Stimulated activated CD4-positive, alpha-beta T cell treated with anti-CD3 and anti-CD28 coated beads, TNF-alpha, amount 100 ng/mL, for 4 hours (primary cell): ENCODE measurements around the gene COL18A1.

ENCODE experiments used
- DNase-seq, 3 experiments: peaks; one replicate each; pipeline ENCODE4 v3.0.0-alpha.2; 2020; ENCODE audit warnings: low read depth in 3 of 3

COL18A1 gene

DNA sequence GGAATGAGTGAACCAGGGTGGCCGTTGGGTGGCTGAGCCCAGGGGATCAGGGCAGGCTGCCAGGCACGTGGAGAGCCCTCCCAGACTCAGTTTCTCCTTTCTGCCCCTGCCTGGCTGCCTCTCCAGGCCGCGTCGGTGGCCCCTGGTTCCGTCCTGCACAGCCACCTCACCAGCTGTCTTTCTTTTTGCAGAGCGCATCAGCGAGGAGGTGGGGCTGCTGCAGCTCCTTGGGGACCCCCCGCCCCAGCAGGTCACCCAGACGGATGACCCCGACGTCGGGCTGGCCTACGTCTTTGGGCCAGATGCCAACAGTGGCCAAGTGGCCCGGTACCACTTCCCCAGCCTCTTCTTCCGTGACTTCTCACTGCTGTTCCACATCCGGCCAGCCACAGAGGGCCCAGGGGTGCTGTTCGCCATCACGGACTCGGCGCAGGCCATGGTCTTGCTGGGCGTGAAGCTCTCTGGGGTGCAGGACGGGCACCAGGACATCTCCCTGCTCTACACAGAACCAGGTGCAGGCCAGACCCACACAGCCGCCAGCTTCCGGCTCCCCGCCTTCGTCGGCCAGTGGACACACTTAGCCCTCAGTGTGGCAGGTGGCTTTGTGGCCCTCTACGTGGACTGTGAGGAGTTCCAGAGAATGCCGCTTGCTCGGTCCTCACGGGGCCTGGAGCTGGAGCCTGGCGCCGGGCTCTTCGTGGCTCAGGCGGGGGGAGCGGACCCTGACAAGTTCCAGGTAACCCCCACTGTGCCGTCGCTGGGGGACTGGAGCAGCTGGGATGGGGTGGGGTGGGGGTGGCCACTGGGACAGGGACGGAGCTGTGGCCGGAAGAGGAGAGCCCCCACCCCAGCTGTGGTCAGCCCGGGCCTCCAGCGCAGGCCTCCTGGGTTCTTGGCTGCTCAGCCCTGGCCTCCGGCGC lies 63.3 kb downstream of the COL18A1 start:
- no peak for DNase-seq

DNA sequence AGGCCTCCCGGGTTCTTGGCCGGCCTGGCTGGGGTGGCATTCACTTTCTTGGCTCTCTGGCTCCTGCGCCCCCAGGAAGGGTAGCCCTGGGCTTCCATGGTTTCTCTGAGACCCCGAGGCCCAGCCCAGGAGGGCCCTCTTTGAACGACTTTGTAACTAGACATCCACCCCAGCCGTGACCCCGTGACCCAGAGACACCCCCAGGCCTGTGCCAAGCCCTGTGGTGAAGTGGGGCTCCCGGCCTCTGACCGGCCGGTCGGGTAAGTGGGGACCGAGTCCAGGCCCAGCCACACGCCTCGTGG lies 64.0 kb downstream of the COL18A1 start:
- no peak for DNase-seq

DNA sequence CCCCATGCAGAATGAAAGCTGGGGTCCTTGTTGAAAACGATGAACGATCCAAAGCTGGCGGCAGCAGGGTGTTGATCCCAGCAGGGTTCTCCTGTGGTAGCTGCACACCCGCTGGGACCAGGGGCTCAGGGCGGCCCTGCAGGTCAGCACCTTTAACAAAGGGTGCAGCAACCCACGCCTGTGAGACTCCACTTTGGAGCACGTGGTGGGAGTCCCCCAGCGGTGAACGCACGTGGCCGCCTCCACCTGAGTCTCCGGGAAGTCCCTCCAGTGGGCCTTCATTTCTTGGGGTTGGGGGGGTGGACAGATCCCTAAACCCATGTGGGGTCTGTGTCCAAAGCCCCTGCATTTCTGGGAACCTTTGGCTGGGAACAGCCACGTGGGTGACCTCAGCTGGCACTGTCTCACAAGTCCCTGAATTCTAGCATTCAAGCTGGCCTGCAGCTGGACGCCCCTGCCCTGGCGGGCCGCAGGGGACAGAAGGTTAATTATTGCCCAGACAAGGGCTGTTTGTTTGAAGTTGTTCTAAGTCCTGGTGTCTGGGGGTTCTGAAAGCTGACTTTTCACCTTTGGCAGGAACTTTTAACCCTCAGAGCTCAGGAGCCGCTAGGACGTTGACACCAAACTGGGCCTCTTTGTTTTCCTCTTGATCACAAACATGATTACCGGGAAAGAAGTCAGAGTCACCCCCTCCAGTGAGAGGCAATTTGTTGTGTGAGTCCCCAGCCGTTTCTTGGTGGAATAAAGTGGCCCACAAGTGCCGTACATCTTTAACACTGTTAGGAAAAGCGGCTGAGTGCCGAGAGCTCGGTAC lies 64.5 kb downstream of the COL18A1 start:
- DNase-seq = no peak

DNA sequence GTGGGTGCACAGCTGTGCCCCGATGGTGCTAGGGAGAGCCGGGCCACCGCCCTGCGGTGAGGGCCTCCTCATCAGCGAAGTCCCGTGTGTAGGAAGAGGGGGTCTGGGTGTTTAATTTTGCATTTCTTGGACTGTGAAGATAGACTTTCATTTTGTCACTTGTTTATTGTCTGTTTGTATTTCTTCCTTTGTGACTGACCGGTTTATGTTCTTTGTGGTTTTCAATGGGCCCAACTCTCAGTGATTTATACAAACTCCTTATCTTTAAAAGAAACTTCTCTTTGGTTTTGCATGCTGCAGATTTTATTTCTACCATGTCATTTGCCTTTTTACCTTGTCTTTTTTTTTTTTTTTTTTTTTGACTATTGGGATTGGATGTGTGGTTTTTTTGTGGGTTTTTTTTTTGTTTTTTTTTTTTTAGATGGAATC lies 65.1 kb downstream of the COL18A1 start:
- no peak for DNase-seq

DNA sequence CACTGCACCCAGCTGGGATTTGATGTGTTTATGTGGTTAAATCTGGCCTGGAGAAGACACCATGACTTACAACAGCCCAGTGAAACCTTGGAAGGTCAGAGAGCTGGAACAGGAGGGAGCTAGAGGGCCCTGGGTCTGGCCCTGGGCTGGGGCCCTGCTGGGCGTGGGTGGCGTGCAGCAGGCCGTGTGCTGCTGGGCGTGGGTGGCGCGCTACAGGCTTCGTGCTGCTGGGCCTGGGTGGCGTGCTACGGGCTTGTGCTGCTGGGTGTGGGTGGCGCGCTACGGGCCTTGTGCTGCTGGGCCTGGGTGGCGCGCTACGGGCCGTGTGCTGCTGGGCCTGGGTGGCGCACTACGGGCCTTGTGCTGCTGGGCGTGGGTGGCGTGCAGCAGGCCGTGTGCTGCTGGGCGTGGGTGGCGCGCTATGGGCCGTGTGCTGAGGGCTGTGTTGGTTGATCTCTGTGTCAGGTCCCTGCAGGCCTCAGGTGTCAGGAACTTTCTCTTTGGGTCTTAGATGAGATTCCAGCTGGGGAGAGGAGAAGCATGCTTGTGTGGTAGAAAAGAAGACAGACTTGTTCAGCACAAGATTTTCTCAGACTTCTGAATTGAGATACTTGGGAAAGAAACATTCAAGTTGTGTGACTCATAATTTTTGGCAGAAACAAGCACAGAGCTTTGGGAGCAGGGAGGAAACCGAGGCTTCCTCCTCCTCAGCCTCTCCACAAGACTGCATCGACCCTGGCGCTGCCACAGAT lies 66.0 kb downstream of the COL18A1 start:
- DNase-seq = peak in 2 of 3 experiments; percentile 44 to 50

DNA sequence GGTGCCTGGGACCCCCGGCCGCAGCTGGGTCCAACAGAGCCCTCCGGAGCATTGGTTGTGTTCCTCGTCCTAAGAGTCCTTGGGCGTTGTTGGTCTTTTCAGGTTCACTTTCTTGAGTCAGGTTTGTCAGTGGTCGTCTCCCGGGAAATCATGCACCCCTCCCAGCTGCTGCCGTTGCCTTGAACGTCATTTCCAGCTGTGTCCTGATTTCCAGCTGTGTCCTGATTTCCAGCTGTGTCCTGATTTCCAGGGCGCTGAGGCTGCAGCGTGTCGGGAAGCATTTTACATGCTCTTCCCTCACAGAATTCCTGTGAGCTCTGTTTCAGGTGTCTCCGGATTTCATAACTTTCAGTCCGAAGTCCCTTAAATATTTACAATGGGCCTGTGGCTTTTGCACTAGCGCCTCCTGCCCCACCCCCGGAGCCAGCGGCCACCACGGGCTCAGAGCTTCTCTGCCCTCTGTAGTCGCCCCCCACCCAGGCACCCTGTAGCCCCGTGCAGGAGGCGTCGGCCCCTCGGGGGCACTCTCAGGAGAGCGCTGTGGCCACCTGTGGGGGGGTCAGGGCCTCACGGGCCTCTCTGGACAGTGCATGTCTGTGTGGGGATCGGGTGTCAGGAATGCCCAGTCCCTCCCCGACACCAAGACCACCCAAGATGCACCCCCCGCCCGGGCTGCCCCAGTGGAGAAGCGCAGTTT lies 66.7 kb downstream of the COL18A1 start:
- DNase-seq = no peak

DNA sequence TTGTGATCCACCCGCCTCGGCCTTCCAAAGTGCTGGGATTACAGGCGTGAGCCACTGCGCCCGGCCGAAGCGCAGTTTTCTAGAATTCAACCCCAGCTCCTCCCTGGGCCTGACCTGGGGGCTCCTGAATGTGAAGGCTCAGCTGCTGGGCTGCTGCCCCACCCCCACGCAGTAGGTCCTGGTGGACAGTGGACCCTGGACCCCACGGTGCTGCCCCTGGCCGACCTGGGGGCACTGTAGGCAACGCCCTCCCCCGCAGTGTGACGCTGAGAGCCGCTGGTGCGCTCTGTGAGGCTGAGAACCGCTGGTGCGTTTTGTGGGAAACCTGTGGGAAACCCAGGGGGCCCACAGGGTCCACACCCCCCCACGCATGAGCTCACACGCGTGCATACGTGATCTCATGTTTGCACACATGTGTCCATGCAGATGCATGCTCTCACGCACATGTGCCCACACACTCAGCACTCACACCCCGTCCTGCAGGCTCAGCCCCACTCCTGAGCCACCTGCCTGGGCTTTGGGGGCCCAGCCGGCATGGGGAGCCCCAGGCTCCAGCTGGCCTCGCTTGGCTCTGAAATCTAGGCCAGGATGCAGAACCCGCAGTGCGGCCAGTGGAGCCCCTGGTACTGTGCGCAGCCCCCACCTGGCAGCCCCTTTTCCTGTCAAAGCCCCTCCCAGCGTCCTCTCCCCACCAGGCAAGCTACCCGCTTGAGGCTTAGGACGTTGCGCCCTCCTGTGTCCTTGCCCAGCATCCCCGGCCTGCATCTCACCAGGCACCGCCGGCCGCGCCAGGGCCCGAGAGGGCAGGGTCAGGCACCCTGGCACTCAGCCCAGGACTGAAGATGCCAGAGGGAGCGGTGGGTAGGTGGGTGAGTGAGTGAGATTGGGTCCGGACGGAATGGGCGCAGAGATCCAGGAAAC lies 67.7 kb downstream of the COL18A1 start:
- no peak for DNase-seq

DNA sequence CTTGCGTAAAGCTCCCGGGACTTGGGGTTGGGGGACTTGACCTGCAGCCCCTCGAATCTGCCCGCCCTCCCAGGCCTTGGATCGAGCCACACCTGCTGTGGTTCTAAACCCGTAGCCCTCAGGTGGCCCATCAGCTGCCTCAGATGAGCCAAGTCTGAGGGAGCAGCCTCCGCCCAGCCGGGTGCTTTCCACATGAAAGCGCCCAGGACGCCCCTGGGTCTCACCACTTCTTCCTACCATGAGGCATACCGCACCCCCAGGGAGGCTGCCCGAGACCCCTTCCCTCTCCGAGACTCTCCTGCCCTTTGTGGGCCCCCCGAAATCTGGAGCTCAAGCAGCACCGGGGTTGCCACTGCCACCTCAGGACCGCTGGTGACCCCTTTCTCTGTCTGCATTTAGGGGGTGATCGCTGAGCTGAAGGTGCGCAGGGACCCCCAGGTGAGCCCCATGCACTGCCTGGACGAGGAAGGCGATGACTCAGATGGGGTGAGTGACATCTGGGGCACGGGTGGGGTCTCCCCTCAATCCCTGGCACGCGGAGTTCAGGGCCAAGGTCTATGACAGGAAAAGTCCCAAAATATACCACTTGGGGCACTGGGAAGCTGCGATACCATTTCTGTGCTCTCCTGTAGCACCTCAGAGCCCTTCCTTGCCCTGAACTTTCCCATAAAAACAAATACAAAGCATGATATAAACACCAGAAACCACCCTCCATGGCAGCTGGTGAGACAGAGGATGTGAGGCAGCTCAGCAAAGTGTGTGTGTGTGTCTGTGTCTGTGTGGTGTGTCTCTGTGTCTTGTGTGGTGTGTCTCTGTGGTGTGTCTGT lies 68.7 kb downstream of the COL18A1 start:
- no peak for DNase-seq

DNA sequence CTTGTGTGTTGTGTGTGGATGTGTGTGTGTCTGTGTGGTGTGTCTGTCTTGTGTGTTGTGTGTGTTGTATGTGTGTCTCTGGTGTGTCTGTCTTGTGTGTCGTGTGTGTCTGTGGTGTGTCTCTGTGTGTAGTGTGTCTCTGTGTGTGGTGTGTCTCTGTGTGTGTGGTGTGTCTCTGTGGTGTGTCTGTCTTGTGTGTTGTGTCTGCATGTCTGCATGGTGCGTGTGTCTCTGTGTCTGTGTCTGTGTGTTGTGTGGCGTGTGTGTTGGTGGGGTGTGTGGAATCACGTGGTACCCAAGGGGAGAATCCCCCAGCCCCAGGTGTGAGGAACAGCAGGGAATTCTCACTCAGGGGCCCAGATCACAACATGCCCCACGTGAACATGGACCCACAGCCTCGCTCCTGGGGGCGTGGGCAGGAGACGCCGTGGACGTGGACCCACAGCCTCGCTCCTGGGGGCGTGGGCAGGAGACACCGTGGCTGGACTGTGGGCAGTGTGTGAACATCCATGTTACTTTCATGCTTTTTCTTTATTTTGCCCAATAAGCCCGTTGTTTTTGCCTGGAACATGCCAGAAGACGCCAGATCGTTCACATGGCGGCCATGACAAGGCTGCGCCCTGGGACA lies 69.5 kb downstream of the COL18A1 start:
- no peak for DNase-seq

DNA sequence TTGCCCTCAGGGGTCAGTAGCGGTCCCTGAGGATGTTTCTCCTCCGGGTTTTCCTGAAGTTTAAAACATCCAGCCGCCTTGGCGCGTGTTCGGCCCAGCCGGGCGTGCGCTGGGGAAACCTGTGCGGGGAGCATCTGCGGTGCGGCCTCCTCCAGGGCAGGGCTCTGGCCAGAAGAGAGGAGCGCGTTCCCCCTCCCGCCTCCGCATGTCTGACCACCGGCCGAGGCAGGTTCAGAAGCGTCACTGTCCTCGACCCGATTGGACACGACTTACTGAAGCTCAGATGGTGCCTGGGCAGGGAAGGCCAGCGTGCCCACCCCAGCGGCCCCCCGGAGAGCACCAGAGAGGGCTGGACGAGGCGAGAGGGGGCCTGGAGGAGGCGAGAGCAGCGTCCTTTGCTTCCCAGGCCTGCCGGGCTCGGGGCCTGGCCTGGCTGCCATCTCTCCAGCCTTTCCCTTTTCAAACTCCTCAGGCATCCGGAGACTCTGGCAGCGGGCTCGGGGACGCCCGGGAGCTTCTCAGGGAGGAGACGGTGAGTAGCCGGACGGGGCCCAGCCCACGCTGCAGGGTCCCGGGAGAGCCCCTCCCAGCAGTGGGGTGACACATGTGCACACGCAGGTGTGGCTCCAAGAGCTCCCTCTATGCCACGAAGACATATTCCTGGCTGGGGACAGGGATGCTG lies 70.2 kb downstream of the COL18A1 start:
- no peak for DNase-seq

DNA sequence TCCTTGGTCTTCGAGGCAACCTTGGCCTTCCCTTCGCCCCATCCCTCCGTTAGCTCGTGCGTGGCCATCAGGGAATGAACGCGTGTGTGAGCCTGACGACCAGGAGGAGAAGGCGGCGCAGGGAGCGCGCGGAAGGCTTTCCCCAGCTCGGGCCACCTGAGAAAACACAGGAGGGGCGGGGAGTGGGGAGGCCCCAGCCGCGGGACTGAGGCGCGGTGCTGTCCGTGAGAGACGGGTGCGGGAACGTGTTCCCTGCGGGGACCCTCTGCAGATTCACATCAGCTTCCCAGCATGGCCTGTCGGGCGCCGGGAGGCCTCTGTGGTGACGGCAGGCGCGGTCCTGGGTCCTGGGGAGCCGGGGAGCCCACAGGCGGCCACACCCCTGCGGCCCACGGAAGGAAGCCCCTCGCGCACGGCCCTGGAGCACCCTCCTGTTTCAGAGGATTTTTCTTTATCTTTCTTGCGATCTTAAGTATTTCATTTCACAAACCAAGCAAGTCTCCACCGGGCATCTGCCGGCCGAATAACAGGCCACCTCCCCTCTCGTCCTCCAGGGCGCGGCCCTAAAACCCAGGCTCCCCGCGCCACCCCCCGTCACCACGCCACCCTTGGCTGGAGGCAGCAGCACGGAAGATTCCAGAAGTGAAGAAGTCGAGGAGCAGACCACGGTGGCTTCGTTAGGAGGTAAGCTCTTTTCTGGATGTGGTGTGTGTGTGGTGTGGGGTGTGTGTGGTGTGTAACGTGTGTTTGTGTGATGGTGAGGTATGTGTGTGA lies 71.0 kb downstream of the COL18A1 start:
- DNase-seq = no peak

DNA sequence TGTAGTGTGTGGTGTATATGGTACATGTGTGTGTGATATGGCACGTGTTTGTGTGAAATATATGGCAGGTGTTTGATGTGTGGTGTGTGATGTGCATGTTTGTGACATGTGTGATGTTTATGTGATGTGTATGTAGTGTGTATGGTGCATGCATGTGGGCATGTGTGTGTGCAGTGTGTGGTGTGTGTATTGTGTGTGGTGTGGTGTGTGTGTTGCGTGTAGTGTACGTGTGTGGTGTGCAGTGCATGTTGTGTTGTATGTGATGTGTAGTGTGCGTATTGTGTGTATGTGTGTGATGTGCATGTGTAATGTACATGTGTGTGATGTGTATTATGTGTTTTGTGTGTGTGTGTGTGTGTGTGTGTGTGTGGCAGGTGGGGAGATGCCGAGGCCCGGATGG lies 71.6 kb downstream of the COL18A1 start:
- DNase-seq = no peak

DNA sequence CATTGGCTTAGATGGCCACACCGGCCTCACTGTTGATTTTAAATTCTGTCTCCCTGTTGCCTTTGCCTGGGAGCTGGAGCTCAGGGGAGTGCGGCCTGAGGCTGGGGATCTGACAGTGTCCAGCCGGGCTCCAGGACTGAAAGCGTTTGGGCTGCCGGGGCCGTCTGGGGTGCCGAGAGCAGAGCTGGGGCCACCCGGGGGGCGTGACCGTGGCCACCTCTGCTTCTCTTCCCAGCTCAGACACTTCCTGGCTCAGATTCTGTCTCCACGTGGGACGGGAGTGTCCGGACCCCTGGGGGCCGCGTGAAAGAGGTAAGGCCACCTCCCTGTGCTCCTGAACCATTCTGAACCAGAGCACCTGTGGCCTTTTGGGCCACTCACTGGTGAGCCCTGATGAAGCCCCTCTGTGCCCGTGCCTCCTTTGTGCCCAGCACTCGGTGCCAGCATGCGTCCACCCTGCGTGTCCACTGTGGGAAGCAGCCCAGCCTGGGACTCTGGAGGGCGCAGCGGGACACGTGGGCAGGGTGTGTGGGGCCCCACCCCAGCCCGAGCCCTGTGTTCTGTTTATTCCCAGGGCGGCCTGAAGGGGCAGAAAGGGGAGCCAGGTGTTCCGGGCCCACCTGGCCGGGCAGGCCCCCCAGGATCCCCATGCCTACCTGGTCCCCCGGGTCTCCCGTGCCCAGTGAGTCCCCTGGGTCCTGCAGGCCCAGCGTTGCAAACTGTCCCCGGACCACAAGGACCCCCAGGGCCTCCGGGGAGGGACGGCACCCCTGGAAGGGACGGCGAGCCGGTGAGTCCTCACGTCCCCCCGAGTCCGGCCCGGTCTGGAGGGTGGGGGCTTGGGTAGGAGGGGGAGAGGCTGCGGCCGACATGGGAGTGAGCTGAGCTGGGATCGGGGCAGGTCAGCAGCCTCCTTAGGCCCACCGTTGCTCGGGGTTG lies 72.5 kb downstream of the COL18A1 start:
- no peak for DNase-seq

DNA sequence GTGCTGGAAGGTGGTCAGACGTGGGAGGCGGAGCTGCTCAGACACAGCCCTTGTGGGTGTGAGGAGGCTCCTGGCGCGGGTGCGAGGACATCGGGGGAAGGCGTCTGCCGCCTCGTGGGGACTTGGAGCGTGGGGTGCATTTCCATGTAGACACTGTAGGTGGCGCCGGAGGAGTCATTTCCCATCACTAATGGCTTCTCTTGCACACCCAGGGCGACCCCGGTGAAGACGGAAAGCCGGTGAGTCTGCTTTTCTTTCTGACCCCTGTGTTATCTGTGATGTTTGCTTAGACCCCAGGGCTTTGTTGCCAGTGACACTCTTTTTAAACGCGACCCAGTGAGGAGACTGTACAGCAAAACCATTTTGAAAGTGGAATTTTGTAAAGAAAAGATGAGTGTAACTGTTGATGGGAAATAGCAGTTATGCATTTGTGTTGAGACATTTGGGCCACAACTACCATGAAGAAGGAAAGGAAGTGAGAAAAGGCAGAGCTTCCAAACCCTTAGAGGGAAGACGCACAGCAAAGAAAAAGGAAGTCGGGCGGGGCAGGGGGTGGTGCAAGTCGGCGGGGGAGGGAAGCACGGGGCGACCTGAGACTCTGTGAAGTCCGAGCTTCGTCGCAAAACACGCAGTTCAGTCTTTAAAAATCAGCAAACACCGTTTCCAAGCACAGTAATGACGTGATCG lies 73.3 kb downstream of the COL18A1 start:
- peak; percentile 65 to 72 (median 69) for DNase-seq

DNA sequence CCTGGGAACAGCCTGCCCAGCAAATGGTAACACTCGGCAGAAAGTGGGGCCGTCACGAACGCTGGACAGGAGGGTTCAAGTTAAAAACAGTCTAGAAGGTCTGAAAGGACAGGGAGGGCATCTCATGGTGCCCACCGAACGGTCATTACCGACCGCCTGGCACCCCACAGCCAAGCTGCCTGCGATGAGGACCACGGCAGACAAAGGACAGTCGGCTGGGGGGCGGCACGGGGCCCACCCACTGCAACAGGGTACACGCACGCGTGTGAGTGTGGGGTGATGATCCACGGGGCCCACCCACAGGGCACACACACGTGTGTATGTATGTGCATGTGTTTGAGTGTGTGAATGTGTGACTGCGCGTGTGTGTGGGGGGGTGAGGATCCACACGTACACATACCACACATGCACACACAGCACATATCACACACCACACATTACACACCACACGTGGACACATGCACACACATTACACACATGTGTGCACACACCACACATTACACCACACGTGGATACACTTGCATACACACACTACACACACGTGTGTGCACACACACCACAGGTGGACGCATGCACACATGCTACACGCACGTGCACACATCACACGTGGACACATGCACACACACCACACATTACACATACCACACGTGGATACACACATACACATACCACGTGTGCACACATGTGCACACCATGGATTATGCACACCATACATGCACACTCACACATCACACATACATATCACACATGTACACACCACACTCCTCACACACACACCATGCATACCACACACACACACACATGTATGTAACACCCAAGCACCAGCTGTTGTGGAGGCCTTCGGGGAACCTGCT lies 74.1 kb downstream of the COL18A1 start:
- DNase-seq = no peak
